KMS-11 (cell line): ENCODE data around the gene RPTOR.
A peak's percentile ranks its signal among the peaks of the same experiment; 100 is the strongest.

ENCODE experiments used
- H2AFZ ChIP-seq: fragments of 200-600 bp; sonication (generic); 2 replicates; pipeline ENCODE4 v1.6.1; 2016; ENCODE audit warnings: antibody characterized with exemption, mixed run types, low read depth
- H3K27ac ChIP-seq: fragments of 200-600 bp; sonication (generic); 2 replicates; pipeline ENCODE4 v1.6.1; 2016; ENCODE audit warnings: mild to moderate bottlenecking, mixed run types
- H3K27me3 ChIP-seq: fragments of 200-600 bp; sonication (generic); 2 replicates; pipeline ENCODE4 v1.6.1; 2017; ENCODE audit warnings: mild to moderate bottlenecking, low read depth, mixed run types, moderate library complexity; ENCODE audit not compliant: insufficient read depth
- H3K36me3 ChIP-seq: fragments of 200-600 bp; sonication (generic); 2 replicates; pipeline ENCODE4 v1.6.1; 2017; ENCODE audit warnings: mild to moderate bottlenecking, mixed run types; ENCODE audit not compliant: insufficient read depth
- H3K4me1 ChIP-seq: fragments of 200-600 bp; sonication (generic); 2 replicates; pipeline ENCODE4 v1.6.1; 2016; ENCODE audit warnings: mild to moderate bottlenecking, low read depth, mixed run types; ENCODE audit not compliant: poor library complexity, severe bottlenecking
- H3K4me2 ChIP-seq: fragments of 200-600 bp; sonication (generic); 2 replicates; pipeline ENCODE4 v1.7.0; 2016; ENCODE audit warnings: mild to moderate bottlenecking, mixed run types
- H3K4me3 ChIP-seq: fragments of 200-600 bp; sonication (generic); IDR thresholded peaks from 2 replicates; pipeline ENCODE4 v1.6.1; 2017; ENCODE audit warnings: low read depth, low read length, mixed read lengths; ENCODE audit not compliant: insufficient read depth
- H3K79me2 ChIP-seq: fragments of 200-600 bp; sonication (generic); 2 replicates; pipeline ENCODE4 v1.6.1; 2016; ENCODE audit warnings: low read depth, mixed run types; ENCODE audit not compliant: insufficient read depth
- H3K9ac ChIP-seq: fragments of 200-600 bp; sonication (generic); 2 replicates; pipeline ENCODE4 v1.6.1; 2016; ENCODE audit warnings: mild to moderate bottlenecking, mixed run types
- H4K20me1 ChIP-seq: fragments of 200-600 bp; sonication (generic); 2 replicates; pipeline ENCODE4 v1.6.1; 2016; ENCODE audit warnings: mild to moderate bottlenecking, mixed run types; ENCODE audit not compliant: insufficient read depth
- CTCF ChIP-seq: fragments of 200-600 bp; sonication (generic); conservative IDR thresholded peaks from 2 replicates; pipeline ENCODE4 v1.6.1; 2017; ENCODE audit warnings: low read depth, mild to moderate bottlenecking, antibody characterized with exemption, low read length, moderate library complexity, mixed read lengths

The RPTOR gene

DNA sequence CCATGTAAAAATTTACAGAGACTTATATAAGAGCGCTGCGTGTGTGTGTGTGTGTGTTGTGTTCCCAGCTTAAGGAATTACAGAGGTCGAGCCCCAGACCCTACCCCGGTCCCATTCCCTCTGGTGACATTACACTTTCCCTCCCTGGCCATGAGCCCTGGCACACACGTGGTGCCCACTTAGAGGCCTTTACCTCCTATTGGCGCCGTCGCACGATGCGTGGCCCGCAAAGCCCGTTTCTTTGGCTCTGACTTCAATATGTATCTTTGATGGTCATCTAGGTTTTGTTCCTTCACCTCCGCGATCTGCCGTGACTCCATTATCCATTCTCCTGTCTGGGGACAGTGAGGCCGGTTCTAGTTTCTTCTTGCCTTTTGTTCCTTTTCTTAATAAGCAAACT, 350.1 kb downstream of the RPTOR start:
- Histone ChIP-seq H3K4me1 (peaks cover 31% of the 10 kb centered on the region), H4K20me1 (no peaks in the 10 kb centered on the region), H3K9ac (no peak overlapping the region), H3K4me2 (no peak overlapping the region), H2AFZ (no peak overlapping the region), H3K27me3 (no peaks in the 10 kb centered on the region), H3K4me3 (no peak overlapping the region), H3K27ac (no peak overlapping the region), H3K36me3 (no peaks in the 10 kb centered on the region), H3K79me2 (no peaks in the 10 kb centered on the region)
- no peak for TF ChIP-seq CTCF

DNA sequence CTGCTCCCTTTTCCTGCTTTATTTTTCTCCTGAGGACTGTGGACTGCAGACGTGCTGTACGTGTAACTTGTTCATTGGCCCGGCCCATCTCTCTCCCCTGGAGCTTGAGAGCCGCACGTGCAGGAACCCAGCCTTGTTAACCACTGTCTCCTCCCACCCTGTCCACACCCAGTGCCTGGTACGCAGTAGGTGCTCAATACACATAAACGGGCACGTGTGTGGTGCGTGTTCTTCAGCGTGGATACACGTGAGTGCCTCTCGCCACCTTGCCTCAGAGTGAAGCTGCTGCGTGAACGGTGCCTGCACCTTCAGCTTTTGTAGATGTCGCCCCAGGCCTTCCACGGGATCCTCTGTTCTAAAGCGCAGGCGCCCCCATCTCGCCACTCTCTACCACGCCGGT, 350.7 kb downstream of the RPTOR start:
- Histone ChIP-seq H3K4me1 (peaks cover 37% of the 10 kb centered on the region), H4K20me1 (no peaks in the 10 kb centered on the region), H3K36me3 (no peaks in the 10 kb centered on the region), H3K27me3 (no peaks in the 10 kb centered on the region), H3K9ac (no peak overlapping the region), H3K27ac (no peak overlapping the region), H3K79me2 (no peaks in the 10 kb centered on the region), H3K4me2 (no peak overlapping the region), H2AFZ (no peak overlapping the region), H3K4me3 (no peak overlapping the region)
- TF ChIP-seq CTCF = no peak

DNA sequence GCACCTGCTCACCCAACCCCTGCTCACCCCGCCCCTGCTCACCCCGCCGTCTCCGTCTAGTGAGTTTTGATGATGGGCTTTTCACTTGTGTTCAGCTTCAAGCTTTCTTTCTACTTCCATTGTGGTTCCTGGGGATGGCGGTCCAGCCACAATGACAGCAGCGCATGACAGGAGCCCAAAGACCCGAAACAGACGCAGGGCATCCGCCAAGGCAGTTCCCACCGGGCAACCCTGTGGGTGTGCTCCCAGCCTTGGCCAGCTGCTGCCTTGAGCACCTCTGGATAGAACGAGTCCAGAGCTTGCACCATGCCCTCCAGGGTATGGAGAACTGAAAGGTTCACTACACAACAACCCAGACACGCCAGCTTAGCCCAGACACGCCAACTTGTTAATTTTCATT, 354.1 kb downstream of the RPTOR start:
- no peaks in the 10 kb centered on the region for H4K20me1 ChIP-seq
- no peak overlapping the region for H3K4me2 ChIP-seq
- H2AFZ ChIP-seq = no peak overlapping the region
- no peak overlapping the region for H3K4me3 ChIP-seq
- no peaks in the 10 kb centered on the region for H3K36me3 ChIP-seq
- no peak overlapping the region for H3K27ac ChIP-seq
- H3K4me1 ChIP-seq = peaks cover 47% of the 10 kb centered on the region
- no peak overlapping the region for H3K9ac ChIP-seq
- H3K27me3 ChIP-seq = no peaks in the 10 kb centered on the region
- no peaks in the 10 kb centered on the region for H3K79me2 ChIP-seq
- no peak for TF ChIP-seq CTCF

- H3K4me2 ChIP-seq = peak overlapping the region; percentile 99
- H3K27me3 ChIP-seq = no peaks in the 10 kb centered on the region
- peaks cover 55% of the 10 kb centered on the region for H3K4me1 ChIP-seq
- no peak overlapping the region for H3K4me3 ChIP-seq
- TF ChIP-seq CTCF = peak; percentile 65
- no peaks in the 10 kb centered on the region for H3K79me2 ChIP-seq
- H3K9ac ChIP-seq = peak overlapping the region; percentile 81; the same call in 1 of the 2 replicates
- H2AFZ ChIP-seq = no peak overlapping the region
- H4K20me1 ChIP-seq = no peaks in the 10 kb centered on the region
- no peaks in the 10 kb centered on the region for H3K36me3 ChIP-seq
- peak overlapping the region; percentile 99 for H3K27ac ChIP-seq
Observed at GRCh38 chr17:80899402-80900268, 355.0 kb downstream of the RPTOR start.
